GM12873 (cell line): ENCODE data around the gene SFT2D1.

Experiments
- CTCF ChIP-seq: IDR thresholded peaks from 2 replicates; pipeline ENCODE4 v1.5.1; 2012; ENCODE audit warnings: low read depth, mild to moderate bottlenecking, moderate library complexity, low read length, control low read depth; ENCODE audit not compliant: insufficient read depth; ENCODE audit errors: missing control alignments

The SFT2D1 gene

GRCh38 chr6:166308769-166309589, 33.4 kb downstream of the SFT2D1 start:
- TF ChIP-seq CTCF: no peak

GRCh38 chr6:166308033-166308768, 34.1 kb downstream of the SFT2D1 start, which contains the start of gene PRR18:
PRR18 (minus strand) TSS chr6:166308392; CDS start chr6:166308142, 250 bp downstream.
- TF ChIP-seq CTCF: no peak

- no peak for TF ChIP-seq CTCF
These were observed 35.0 kb downstream of the SFT2D1 start for GRCh38 chr6:166307082-166308032.

GRCh38 chr6:166306378-166307081, 35.8 kb downstream of the SFT2D1 start:
- no peak for TF ChIP-seq CTCF

GRCh38 chr6:166305562-166306117, 36.7 kb downstream of the SFT2D1 start:
- no peak for TF ChIP-seq CTCF

GRCh38 chr6:166304106-166304505, 38.2 kb downstream of the SFT2D1 start:
- no peak for TF ChIP-seq CTCF
